Stomach (tissue), 9 donors: ENCODE data around the gene HAVCR1. TPM values are rescaled to one million over a fixed set of nuclear protein-coding genes. Genes with fewer than 3 reads are reported as not detected.

Experiments
- DNase-seq, 2 donors: peaks; one replicate each; pipeline versions ENCODE4 v3.0.0 to v3.0.0-alpha.2; 2013 to 2019
- H3K27ac ChIP-seq, 5 donors: fragments of 200-600 bp in 4 of 5; sonication (generic) in 4 of 5; one replicate each; pipeline ENCODE4 v1.5.1; 2013 to 2019; ENCODE audit warnings: mild to moderate bottlenecking in 1 of 5, moderate library complexity in 1 of 5
- H3K27me3 ChIP-seq, 3 donors: fragments of 200-600 bp; sonication (generic); one replicate each; pipeline ENCODE4 v1.5.1; 2017 to 2019; ENCODE audit warnings: mixed run types in 1 of 3
- H3K36me3 ChIP-seq, 4 donors: fragments of 200-600 bp; sonication (generic); 1 replicate in 3 of 4; 2 replicates in 1 of 4; pipeline ENCODE4 v1.5.1; 2016 to 2019
- H3K4me1 ChIP-seq, 4 donors: fragments of 200-600 bp; sonication (generic); one replicate each; pipeline ENCODE4 v1.5.1; 2016 to 2019
- H3K4me3 ChIP-seq, 4 donors: fragments of 200-600 bp; sonication (generic) in 3 of 4; one replicate each; pipeline ENCODE4 v1.5.1; 2016 to 2019; ENCODE audit warnings: mild to moderate bottlenecking in 1 of 4
- H3K9me3 ChIP-seq, 4 donors: fragments of 200-600 bp; sonication (generic); one replicate each; pipeline ENCODE4 v1.5.1; 2016 to 2019
- CTCF ChIP-seq, 7 experiments: fragments of 450-650 bp in 4 of 7; fragments of 200-600 bp in 3 of 7; sonication (generic) in 3 of 7; IDR thresholded peaks; one replicate each; pipeline ENCODE4 v1.5.1; 2016 to 2019; ENCODE audit warnings: antibody characterized with exemption in 7 of 7, control low read depth in 2 of 7, mild to moderate bottlenecking in 1 of 7
- EP300 ChIP-seq: sonication (generic); formaldehyde crosslinking; IDR thresholded peaks from one replicate; pipeline ENCODE4 v1.6.1; 2017; ENCODE audit warnings: antibody characterized with exemption
- POLR2A ChIP-seq, 4 donors: fragments of 450-650 bp; IDR thresholded peaks; one replicate each; pipeline ENCODE4 v1.6.1; 2016; ENCODE audit warnings: antibody characterized with exemption in 4 of 4, control low read depth in 2 of 4, mild to moderate bottlenecking in 1 of 4, moderate library complexity in 1 of 4
- POLR2AphosphoS5 ChIP-seq, 3 donors: sonication (generic); formaldehyde crosslinking; IDR thresholded peaks; one replicate each; pipeline ENCODE4 v1.6.1; 2016; ENCODE audit warnings: antibody characterized with exemption in 3 of 3
- WGBS, 5 donors: extraction: QIAGEN DNeasy Blood & Tissue Kit in 3 of 5; methylation state at CpG; one replicate each; pipeline versions ENCODE4 v1.1.5 to v1.1.7; 2013 to 2018; 5-methylcytosine and 5-hydroxymethylcytosine counted together
- intact Hi-C: fragments of 100-400 bp; cut with DNase I; formaldehyde crosslinking; loops from one replicate; pipeline ENCODE4 v1.15.1; 2023; ENCODE audit warnings: low total_unique reads
- polyA plus RNA-seq, 3 donors: library from polyadenylated mRNA; stranded (reverse); fragments of 200-250 nt; gene quantifications; one replicate each; pipeline ENCODE4 v1.2.3, GENCODE V29; 2013
- total RNA-seq, 5 donors: library from RNA; depleted of rRNA; stranded (reverse); fragments of >200 nt; gene quantifications; one replicate each; pipeline versions ENCODE4 v1.1.0 to v1.2.3, GENCODE V29; 2014 to 2016
- donor health status: healthy with polysubstance abuse.
- donor health status: Bipolar disorder and iron deficiency.
- donor health status: healthy.

The HAVCR1 gene
- total and polyA plus RNA-seq, 8 donors: 2.0 TPM; not detected in 6

DNA sequence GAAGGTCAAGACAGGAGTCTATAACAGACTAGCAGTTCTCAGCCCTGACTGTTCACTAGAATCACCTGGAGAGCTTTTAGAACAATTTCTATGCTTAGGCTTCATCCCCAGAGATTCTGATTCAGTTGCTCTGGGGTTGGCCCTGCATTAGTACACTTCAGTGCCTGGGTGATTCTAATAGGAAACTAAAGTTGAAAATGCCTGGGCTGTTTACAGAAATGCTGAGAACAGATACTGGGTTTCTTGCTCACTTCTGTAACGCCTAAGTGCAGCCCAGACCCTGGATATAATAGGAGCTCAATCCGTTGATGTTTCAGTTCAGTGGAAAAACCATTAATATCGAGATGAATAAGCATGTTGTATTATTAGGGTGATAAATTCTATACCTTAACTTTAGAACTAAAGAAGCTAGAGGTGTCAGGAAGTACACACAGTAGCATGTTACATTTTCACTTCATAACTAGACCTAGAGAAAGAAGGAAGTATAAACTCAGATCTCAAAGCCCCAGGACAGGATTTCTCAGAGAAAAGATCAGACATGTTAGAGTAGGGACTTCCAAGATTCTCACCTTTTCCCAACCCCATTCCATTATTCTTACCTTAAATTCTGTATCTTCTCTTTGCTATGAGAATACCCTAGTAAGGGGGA lies 29.6 kb upstream of the HAVCR1 start:
- no peaks in the 10 kb centered on the region for H3K4me1 ChIP-seq
- TF ChIP-seq CTCF (IDR thresholded peaks at IDR 0.05) (no peak), POLR2AphosphoS5 (IDR thresholded peaks at IDR 0.05) (no peak), EP300 (no peak), POLR2A (IDR thresholded peaks at IDR 0.05) (no peak)
- no peaks in the 10 kb centered on the region for H3K9me3 ChIP-seq
- H3K27me3 ChIP-seq: no peaks in the 10 kb centered on the region
- WGBS, 5 donors: 61 to 70% (median 64%) methylated on average over 3 of the region's 3 CpGs
- H3K27ac ChIP-seq: no peak overlapping the region
- no peak for DNase-seq
- H3K36me3 ChIP-seq: peaks cover 0 to 9% (median 0%) of the 10 kb centered on the region in 4 donors
- intact Hi-C loops: no loop called here
- no peak overlapping the region for H3K4me3 ChIP-seq

- intact Hi-C loops: no loop called here
- TF ChIP-seq EP300 (no peak), CTCF (IDR thresholded peaks at IDR 0.05) (no peak), POLR2AphosphoS5 (IDR thresholded peaks at IDR 0.05) (no peak), POLR2A (IDR thresholded peaks at IDR 0.05) (no peak)
- Histone ChIP-seq H3K4me3 (no peak overlapping the region), H3K4me1 (no peaks in the 10 kb centered on the region), H3K9me3 (no peaks in the 10 kb centered on the region), H3K27me3 (no peaks in the 10 kb centered on the region), H3K27ac (no peak overlapping the region), H3K36me3 (peaks cover 0 to 9% (median 0%) of the 10 kb centered on the region in 4 donors)
- WGBS, 5 donors: 82 to 89% (median 87%) methylated on average over 8 of the region's 8 CpGs
- no peak for DNase-seq
Observed at GRCh38 chr5:157086751-157087359, 27.9 kb upstream of the HAVCR1 start.

- intact Hi-C loops: no loop called here
- TF ChIP-seq EP300 (no peak), POLR2A (IDR thresholded peaks at IDR 0.05) (no peak), POLR2AphosphoS5 (IDR thresholded peaks at IDR 0.05) (no peak), CTCF (IDR thresholded peaks at IDR 0.05) (no peak)
- 65 to 86% (median 78%) methylated on average over 3 to 4 of the region's 4 CpGs for WGBS, 5 donors
- H3K9me3 ChIP-seq: no peaks in the 10 kb centered on the region
- peaks cover 0 to 9% (median 0%) of the 10 kb centered on the region in 4 donors for H3K36me3 ChIP-seq
- DNase-seq: no peak
- no peak overlapping the region for H3K4me3 ChIP-seq
- no peaks in the 10 kb centered on the region for H3K27me3 ChIP-seq
- no peak overlapping the region for H3K27ac ChIP-seq
- H3K4me1 ChIP-seq: no peaks in the 10 kb centered on the region
Observed at GRCh38 chr5:157085930-157086329, 27.0 kb upstream of the HAVCR1 start.

- TF ChIP-seq EP300 (no peak), POLR2AphosphoS5 (IDR thresholded peaks at IDR 0.05) (no peak), CTCF (IDR thresholded peaks at IDR 0.05) (no peak), POLR2A (IDR thresholded peaks at IDR 0.05) (no peak)
- 62 to 81% (median 66%) methylated on average over 2 of the region's 2 CpGs for WGBS, 5 donors
- Histone ChIP-seq H3K36me3 (no peaks in the 10 kb centered on the region), H3K9me3 (no peaks in the 10 kb centered on the region), H3K27ac (no peak overlapping the region), H3K4me3 (no peak overlapping the region), H3K27me3 (no peaks in the 10 kb centered on the region), H3K4me1 (no peaks in the 10 kb centered on the region)
- DNase-seq: no peak
- intact Hi-C loops: no loop called here
Observed at GRCh38 chr5:157080286-157080685, 21.4 kb upstream of the HAVCR1 start.
